ENCODE results near the gene KIF26B. TPM values are rescaled to one million over a fixed set of nuclear protein-coding genes. Genes with fewer than 3 reads are reported as not detected.
"Not testable (repeated sequence)": the region's sequence is repeated elsewhere in the genome, so short reads cannot be mapped to it uniquely, and the experiment has no call there.

KIF26B gene
- total and polyA plus RNA-seq, 7 donors = 0.01 to 0.32 (median 0.06) TPM

DNA sequence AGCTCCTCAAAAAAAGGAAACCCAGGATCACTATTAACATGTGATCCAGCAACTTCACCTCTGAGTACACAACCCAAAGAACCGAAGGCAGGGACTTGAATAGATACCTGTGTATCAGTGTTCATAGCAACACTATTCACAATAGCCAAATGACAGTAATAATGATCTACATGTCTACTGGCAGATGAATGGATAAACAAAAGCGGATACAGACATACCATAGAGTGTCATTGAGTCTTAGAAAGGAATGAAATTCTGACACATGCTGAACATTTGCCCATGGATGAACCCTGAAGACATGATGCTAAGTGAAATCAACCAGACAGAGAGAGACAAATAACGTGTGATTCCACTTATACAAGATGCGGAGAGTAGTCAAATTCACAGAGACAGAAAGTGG is 564.2 kb downstream of the KIF26B start:
- TF ChIP-seq CTCF (IDR thresholded peaks at IDR 0.05) = no peak
- no peaks in the 10 kb centered on the region for H3K27me3 ChIP-seq (ENCODE audit: insufficient read depth in 3 of 3, low read length in 2 of 3)
- 95 to 96% (median 96%) methylated on average over 4 of the region's 4 CpGs for WGBS, 3 donors
- H3K9me3 ChIP-seq = no peaks in the 10 kb centered on the region
- intact Hi-C loops (cut with DNase I) = no loop called here
- no peak overlapping the region for H3K4me3 ChIP-seq
- DNase-seq = no peak
- H3K27ac ChIP-seq = no peak overlapping the region
- no peaks in the 10 kb centered on the region for H3K4me1 ChIP-seq
- ATAC-seq = no peak
- H3K36me3 ChIP-seq (ENCODE audit: insufficient read depth in 1 of 2, low read depth in 1 of 2) = no peaks in the 10 kb centered on the region

GRCh38 chr1:245721488-245721887 is 566.7 kb downstream of the KIF26B start:
- 77 to 82% (median 80%) methylated on average over 4 of the region's 4 CpGs for WGBS, 3 donors
- intact Hi-C loops (cut with DNase I) = no loop called here
- no peak for TF ChIP-seq CTCF (IDR thresholded peaks at IDR 0.05)
- no peak for DNase-seq
- Histone ChIP-seq H3K9me3 (no peaks in the 10 kb centered on the region), H3K27me3 (ENCODE audit: insufficient read depth in 3 of 3, low read length in 2 of 3) (no peaks in the 10 kb centered on the region), H3K4me1 (no peaks in the 10 kb centered on the region), H3K36me3 (ENCODE audit: insufficient read depth in 1 of 2, low read depth in 1 of 2) (no peaks in the 10 kb centered on the region), H3K27ac (no peak overlapping the region), H3K4me3 (no peak overlapping the region)
- no peak for ATAC-seq

DNA sequence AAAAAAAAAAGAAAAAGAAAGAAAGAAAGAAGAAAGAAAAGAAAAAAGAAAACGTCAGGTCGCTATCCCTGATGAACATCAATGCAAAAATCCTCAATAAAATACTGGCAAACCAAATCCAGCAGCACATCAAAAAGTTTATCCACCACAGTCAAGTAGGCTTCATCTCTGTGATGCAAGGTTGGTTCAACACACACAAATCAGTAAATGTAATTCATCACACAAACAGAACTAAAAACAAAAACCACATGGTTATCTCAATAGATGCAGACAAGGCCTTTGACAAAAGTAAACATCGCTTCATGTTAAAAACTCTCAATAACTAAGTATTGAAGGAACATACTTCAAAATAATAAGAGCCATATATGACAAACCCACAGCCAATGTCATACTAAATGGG is 573.2 kb downstream of the KIF26B start:
- H3K9me3 ChIP-seq; H3K36me3 ChIP-seq (ENCODE audit: insufficient read depth in 1 of 2, low read depth in 1 of 2); H3K27me3 ChIP-seq (ENCODE audit: insufficient read depth in 3 of 3, low read length in 2 of 3); ATAC-seq; intact Hi-C loops (cut with DNase I); H3K4me3 ChIP-seq; H3K27ac ChIP-seq; DNase-seq; H3K4me1 ChIP-seq: not testable (repeated sequence)
- 90 to 99% (median 95%) methylated on average over 3 of the region's 3 CpGs for WGBS, 3 donors

DNA sequence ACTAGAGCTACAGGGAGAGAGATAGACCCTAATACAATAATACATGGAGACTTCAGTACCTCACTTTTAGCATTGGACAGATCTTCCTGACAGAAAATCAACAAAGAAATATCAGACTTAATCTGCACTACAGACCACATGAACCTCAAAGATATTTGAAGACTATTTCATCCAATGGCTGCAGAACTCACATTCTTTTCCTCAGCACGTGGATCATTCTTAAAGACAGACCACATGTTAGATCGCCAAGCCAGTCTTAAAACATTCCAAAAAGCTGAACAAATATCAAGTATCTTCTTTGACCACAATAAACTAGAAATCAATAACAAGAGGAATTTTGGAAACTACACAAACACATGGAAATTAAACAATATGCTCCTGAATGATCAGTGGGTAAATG is 576.0 kb downstream of the KIF26B start:
- Histone ChIP-seq H3K4me3 (no peak overlapping the region), H3K36me3 (ENCODE audit: insufficient read depth in 1 of 2, low read depth in 1 of 2) (no peaks in the 10 kb centered on the region), H3K9me3 (peaks cover 7% of the 10 kb centered on the region), H3K27me3 (ENCODE audit: insufficient read depth in 3 of 3, low read length in 2 of 3) (no peaks in the 10 kb centered on the region), H3K27ac (no peak overlapping the region), H3K4me1 (no peaks in the 10 kb centered on the region)
- DNase-seq (no peak), ATAC-seq (no peak)
- 79 to 83% (median 79%) methylated on average over 2 of the region's 2 CpGs for WGBS, 3 donors
- intact Hi-C loops (cut with DNase I) = no loop called here
- no peak for TF ChIP-seq CTCF (IDR thresholded peaks at IDR 0.05)

DNA sequence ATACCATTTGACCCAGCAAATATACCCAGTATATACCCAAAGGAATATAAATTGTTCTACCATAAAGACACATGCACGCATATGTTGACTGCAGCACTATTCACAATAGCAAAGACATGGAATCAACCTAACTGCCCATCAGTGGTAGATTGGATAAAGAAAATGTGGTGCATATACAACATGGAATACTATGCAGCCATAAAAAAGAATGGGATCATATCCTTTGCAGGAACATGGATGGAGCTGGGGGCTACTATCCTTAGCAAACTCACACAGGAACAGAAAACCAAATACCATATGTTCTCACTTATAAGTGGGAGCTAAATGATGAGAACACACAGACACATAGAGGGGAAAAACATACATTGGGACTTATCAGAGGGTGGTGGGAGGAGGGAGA is 585.6 kb downstream of the KIF26B start:
- H3K27ac ChIP-seq; DNase-seq; intact Hi-C loops (cut with DNase I); H3K27me3 ChIP-seq (ENCODE audit: insufficient read depth in 3 of 3, low read length in 2 of 3); H3K4me3 ChIP-seq; H3K4me1 ChIP-seq; ATAC-seq; H3K36me3 ChIP-seq (ENCODE audit: insufficient read depth in 1 of 2, low read depth in 1 of 2); H3K9me3 ChIP-seq: not testable (repeated sequence)
- WGBS, 3 donors = 93 to 99% (median 94%) methylated on average over 1 of the region's 1 CpG

- intact Hi-C loops (cut with DNase I) = no loop called here
- Histone ChIP-seq H3K9me3 (no peaks in the 10 kb centered on the region), H3K4me1 (no peaks in the 10 kb centered on the region), H3K27ac (no peak overlapping the region), H3K27me3 (ENCODE audit: insufficient read depth in 3 of 3, low read length in 2 of 3) (no peaks in the 10 kb centered on the region), H3K36me3 (ENCODE audit: insufficient read depth in 1 of 2, low read depth in 1 of 2) (no peaks in the 10 kb centered on the region), H3K4me3 (no peak overlapping the region)
- WGBS, 3 donors = 23 to 36% (median 32%) methylated on average over 9 of the region's 9 CpGs
- no peak for DNase-seq
- ATAC-seq = no peak
- TF ChIP-seq CTCF (IDR thresholded peaks at IDR 0.05) = no peak
Measured at GRCh38 chr1:245742896-245743295, 588.1 kb downstream of the KIF26B start.
